GM21529 (cell line): ENCODE results near the gene USP17L19.
"Not testable (repeated sequence)": the region's sequence is repeated elsewhere in the genome, so short reads cannot be mapped to it uniquely, and the experiment has no call there.

ENCODE experiments used
- ATAC-seq: cut with Tn5 transposase; IDR thresholded peaks from one replicate; pipeline ENCODE4 v1.9.1; 2021; ENCODE audit not compliant: unreplicated experiment

Gene USP17L19, protein sequence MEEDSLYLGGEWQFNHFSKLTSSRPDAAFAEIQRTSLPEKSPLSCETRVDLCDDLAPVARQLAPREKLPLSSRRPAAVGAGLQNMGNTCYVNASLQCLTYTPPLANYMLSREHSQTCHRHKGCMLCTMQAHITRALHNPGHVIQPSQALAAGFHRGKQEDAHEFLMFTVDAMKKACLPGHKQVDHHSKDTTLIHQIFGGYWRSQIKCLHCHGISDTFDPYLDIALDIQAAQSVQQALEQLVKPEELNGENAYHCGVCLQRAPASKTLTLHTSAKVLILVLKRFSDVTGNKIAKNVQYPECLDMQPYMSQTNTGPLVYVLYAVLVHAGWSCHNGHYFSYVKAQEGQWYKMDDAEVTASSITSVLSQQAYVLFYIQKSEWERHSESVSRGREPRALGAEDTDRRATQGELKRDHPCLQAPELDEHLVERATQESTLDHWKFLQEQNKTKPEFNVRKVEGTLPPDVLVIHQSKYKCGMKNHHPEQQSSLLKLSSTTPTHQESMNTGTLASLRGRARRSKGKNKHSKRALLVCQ

GRCh38 chr4:9253078-9253477, at the start of gene USP17L19:
Gene USP17L19, plus strand, starts transcription at chr4:9253378. Its CDS starts 0 bp downstream, at chr4:9253378.
- ATAC-seq = not testable (repeated sequence)

DNA sequence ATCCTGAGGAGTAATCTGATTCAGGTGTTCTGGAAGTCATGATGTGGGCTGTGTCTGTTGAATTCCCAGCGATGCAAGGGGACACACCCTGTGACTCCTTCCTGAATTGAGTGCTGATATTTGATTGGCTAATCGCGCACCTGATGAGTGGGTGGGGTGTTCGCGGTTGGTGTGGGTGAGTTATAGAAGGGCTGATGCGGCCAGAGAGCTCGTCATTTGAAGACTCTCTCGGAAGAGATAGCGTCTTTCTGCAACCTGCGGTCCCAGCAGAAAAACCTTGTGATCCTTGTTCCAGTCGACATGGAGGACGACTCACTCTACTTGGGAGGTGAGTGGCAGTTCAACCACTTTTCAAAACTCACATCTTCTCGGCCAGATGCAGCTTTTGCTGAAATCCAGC, 42.8 kb upstream of the USP17L19 start, which contains the start of gene USP17L10:
TSS of gene USP17L10 (plus strand) at position 301 of the 400 bp plus-strand sequence. CDS start at position 301, 0 bp downstream.
- ATAC-seq = not testable (repeated sequence)

DNA sequence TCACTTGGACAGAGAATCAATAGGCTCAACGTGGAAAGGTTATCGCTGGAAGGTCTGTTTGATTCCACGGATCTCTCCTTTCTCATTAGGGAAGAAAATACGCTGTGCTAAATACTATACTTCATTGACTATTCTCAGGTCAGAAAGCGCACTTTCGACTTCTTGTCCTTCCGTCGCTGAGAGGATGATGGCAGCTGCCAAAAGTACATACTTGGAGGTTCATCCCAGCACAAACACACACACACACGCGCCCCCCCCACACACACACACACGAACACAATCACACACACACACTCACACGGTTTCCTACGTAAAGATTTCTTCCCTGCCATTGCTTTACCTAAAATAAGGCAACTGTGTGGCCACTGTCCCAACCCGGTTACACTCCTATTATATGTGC, 38.5 kb upstream of the USP17L19 start:
- not testable (repeated sequence) for ATAC-seq

DNA sequence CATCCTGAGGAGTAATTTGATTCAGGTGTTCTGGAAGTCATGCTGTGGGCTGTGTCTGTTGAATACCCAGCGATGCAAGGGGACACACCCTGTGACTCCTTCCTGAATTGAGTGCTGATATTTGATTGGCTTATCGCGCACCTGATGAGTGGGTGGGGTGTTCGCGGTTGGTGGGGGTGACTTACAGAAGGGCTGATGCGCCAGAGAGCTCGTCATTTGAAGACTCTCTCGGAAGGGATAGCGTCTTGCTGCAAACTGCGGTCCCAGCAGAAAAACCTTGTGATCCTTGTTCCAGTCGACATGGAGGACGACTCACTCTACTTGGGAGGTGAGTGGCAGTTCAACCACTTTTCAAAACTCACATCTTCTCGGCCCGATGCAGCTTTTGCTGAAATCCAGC, 38.1 kb upstream of the USP17L19 start, which contains the start of gene USP17L11:
TSS of gene USP17L11 (plus strand) at position 301 of the 400 bp plus-strand sequence. CDS start at position 301, 0 bp downstream.
- not testable (repeated sequence) for ATAC-seq

GRCh38 chr4:9219852-9220251, 33.3 kb upstream of the USP17L19 start, which contains the start of gene USP17L12:
Gene USP17L12, plus strand, starts transcription at chr4:9220152. Its CDS starts 0 bp downstream, at chr4:9220152.
- not testable (repeated sequence) for ATAC-seq

DNA sequence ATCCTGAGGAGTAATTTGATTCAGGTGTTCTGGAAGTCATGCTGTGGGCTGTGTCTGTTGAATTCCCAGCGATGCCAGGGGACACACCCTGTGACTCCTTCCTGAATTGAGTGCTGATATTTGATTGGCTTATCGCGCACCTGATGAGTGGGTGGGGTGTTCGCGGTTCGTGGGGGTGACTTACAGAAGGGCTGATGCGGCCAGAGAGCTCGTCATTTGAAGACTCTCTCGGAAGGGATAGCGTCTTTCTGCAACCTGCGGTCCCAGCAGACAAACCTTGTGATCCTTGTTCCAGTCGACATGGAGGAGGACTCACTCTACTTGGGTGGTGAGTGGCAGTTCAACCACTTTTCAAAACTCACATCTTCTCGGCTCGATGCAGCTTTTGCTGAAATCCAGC, 28.6 kb upstream of the USP17L19 start, which contains the start of gene USP17L13:
TSS of gene USP17L13 (plus strand) at position 301 of the 400 bp plus-strand sequence. CDS start at position 301, 0 bp downstream.
- not testable (repeated sequence) for ATAC-seq

GRCh38 chr4:9230249-9230648, 22.9 kb upstream of the USP17L19 start:
- ATAC-seq = not testable (repeated sequence)

- not testable (repeated sequence) for ATAC-seq
These were observed 19.1 kb upstream of the USP17L19 start, which contains the start of gene USP17L15 for GRCh38 chr4:9234085-9234484. Gene USP17L15, plus strand, starts transcription at chr4:9234385. Its CDS starts 0 bp downstream, at chr4:9234385.

DNA sequence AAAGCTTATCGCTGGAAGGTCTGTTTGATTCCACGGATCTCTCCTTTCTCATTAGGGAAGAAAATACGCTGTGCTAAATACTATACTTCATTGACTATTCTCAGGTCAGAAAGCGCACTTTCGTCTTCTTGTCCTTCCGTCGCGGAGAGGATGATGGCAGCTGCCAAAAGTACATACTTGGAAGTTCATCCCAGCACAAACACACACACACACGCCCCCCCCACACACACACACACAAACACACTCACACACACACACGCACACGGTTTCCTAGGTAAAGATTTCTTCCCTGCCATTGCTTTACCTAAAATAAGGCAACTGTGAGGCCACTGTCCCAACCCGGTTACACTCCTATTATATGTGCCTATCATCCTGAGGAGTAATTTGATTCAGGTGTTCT, 14.7 kb upstream of the USP17L19 start:
- not testable (repeated sequence) for ATAC-seq

DNA sequence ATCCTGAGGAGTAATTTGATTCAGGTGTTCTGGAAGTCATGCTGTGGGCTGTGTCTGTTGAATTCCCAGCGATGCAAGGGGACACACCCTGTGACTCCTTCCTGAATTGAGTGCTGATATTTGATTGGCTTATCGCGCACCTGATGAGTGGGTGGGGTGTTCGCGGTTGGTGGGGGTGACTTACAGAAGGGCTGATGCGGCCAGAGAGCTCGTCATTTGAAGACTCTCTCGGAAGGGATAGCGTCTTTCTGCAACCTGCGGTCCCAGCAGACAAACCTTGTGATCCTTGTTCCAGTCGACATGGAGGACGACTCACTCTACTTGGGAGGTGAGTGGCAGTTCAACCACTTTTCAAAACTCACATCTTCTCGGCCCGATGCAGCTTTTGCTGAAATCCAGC, 9.6 kb upstream of the USP17L19 start, which contains the start of gene USP17L17:
TSS of gene USP17L17 (plus strand) at position 301 of the 400 bp plus-strand sequence. CDS start at position 301, 0 bp downstream.
- not testable (repeated sequence) for ATAC-seq

GRCh38 chr4:9247953-9248680, 5.1 kb upstream of the USP17L19 start, which contains the start of gene USP17L18:
Gene USP17L18, plus strand, starts transcription at chr4:9248630. Its CDS starts 0 bp downstream, at chr4:9248630.
- ATAC-seq = not testable (repeated sequence)

DNA sequence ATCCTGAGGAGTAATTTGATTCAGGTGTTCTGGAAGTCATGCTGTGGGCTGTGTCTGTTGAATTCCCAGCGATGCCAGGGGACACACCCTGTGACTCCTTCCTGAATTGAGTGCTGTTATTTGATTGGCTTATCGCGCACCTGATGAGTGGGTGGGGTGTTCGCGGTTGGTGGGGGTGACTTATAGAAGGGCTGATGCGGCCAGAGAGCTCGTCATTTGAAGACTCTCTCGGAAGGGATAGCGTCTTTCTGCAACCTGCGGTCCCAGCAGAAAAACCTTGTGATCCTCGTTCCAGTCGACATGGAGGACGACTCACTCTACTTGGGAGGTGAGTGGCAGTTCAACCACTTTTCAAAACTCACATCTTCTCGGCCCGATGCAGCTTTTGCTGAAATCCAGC, 4.6 kb downstream of the USP17L19 start, which contains the start of gene USP17L20:
TSS of gene USP17L20 (plus strand) at position 301 of the 400 bp plus-strand sequence. CDS start at position 301, 0 bp downstream.
- ATAC-seq = not testable (repeated sequence)

- ATAC-seq = not testable (repeated sequence)
These were observed 9.4 kb downstream of the USP17L19 start, which contains the start of gene USP17L21 for GRCh38 chr4:9262572-9262971. Gene USP17L21, plus strand, starts transcription at chr4:9262872. Its CDS starts 0 bp downstream, at chr4:9262872.

DNA sequence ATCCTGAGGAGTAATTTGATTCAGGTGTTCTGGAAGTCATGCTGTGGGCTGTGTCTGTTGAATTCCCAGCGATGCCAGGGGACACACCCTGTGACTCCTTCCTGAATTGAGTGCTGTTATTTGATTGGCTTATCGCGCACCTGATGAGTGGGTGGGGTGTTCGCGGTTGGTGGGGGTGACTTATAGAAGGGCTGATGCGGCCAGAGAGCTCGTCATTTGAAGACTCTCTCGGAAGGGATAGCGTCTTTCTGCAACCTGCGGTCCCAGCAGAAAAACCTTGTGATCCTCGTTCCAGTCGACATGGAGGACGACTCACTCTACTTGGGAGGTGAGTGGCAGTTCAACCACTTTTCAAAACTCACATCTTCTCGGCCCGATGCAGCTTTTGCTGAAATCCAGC, 14.1 kb downstream of the USP17L19 start, which contains the start of gene USP17L22:
TSS of gene USP17L22 (plus strand) at position 301 of the 400 bp plus-strand sequence. CDS start at position 301, 0 bp downstream.
- not testable (repeated sequence) for ATAC-seq

DNA sequence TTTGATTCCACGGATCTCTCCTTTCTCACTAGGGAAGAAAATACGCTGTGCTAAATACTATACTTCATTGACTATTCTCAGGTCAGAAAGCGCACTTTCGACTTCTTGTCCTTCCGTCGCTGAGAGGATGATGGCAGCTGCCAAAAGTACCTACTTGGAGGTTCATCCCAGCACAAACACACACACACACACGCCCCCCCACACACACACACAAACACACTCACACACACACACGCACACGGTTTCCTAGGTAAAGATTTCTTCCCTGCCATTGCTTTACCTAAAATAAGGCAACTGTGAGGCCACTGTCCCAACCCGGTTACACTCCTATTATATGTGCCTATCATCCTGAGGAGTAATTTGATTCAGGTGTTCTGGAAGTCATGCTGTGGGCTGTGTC, 18.5 kb downstream of the USP17L19 start:
- ATAC-seq = not testable (repeated sequence)
